SH-SY5Y (cell line): ENCODE results near the gene BLOC1S5.

ENCODE experiments used
- GATA2 ChIP-seq: IDR thresholded peaks from 2 replicates; pipeline ENCODE4 v1.6.1; 2011; ENCODE audit warnings: mild to moderate bottlenecking, low read depth, low read length
- GATA3 ChIP-seq: IDR thresholded peaks from 2 replicates; pipeline ENCODE4 v1.6.1; 2011; ENCODE audit warnings: low read depth, mild to moderate bottlenecking, low read length, moderate library complexity

BLOC1S5 gene

DNA sequence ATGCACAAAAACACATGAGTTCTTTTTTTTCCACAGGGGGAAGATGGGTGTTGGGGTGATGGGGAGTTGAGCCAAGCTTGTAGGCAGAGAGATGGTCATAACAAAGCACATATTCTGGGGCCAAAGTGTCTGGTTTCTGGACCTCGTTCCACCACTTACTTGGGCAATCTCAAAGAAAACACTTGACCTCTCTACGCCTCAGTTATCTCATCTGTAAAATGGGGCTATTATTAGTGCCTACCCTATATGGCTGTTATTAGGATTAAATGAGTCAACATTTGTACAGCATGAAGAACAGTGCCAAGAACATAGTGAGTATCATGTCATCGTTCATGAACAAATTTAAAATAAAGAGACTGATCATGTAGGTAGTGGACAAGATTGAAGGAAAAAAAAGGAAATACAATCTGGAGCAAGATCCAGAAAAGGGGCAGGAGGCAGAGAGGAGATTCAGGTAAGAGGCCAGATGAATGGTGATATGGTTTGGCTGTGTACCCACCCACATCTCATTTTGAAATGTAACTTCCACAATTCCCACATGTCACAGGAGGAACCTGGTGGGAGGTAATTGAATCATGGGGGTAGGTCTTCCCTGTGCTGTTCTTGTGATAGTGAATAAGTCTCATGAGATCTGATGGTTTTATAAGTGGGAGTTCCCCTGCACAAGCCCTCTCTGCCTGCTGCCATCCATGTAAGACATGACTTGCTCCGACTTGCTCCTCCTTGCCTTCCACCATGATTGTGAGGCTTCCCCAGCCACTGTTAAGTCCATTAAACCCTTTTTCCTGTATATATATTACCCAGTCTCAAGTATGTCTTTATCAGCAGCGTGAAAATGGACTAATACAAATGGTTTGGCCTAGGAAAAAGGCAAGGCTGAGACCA, 23.9 kb upstream of the BLOC1S5 start:
- no peak for TF ChIP-seq GATA3

DNA sequence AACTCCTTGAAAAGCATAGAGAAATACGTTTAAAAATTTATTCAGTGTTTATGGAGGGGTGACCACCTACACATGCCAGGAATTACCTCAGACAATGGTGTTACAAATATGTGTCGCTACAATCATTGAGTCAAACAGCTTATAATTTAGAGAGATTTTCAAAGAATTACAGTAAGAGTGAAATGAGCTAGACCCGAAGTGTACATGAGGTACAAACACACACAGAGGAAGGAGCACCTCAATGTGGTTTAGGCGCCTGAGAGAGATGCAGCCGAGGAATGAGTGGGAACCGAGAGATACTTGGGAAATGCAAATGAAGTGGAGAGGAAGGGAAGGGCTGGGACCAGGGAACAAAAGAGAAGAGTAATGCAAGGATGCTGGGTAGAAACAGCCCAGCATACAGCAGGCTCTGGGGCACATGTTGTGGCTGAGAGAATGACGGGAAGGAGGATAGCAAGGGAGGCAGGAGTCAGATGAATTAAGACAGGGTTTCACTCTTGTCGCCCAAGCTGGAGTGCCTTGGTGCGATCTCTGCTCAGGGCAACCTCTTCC, 22.6 kb upstream of the BLOC1S5 start:
- no peak for TF ChIP-seq GATA3
- no peak for TF ChIP-seq GATA2

DNA sequence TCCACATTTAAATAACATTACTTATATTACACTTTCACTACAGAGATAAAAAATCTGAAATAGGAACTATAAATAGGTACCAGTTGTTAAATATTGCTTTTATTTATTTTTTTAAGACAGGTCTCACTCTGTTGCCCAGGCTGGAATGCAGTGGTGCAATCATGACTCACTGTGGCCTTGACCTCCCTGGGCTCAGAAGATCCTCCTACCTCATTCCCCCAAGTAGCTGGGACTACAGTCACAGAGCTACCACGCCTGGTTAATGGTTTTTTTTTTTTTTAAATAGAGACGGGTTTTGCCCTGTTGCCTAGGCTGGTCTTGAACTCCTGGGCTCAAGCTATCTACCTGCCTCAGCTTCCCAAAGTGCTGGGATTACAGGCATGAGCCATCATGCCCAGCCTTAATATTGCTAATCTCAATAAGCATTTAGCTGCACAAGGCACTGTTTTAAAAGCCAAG, 20.9 kb upstream of the BLOC1S5 start:
- TF ChIP-seq GATA3 (no peak), GATA2 (no peak)

DNA sequence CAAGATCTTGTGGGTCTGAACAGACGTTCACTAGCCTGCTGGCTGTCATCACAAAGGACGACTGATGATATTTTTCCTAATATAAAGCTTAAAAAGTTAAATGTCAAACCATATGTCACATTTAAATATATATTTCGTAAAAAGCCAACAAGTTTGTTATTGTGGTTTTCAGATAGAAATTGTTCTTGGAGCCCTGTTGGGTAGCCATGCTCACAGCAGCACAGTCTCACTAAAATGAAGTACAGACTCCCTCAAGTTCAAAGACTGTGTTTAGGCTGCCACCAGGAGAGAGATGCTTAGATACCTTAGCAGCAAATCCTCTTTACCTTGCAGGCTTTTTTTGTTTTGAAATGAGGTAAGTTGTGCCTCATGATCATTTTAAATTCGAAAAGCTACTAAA, 20.4 kb upstream of the BLOC1S5 start:
- TF ChIP-seq GATA2 (no peak), GATA3 (no peak)

DNA sequence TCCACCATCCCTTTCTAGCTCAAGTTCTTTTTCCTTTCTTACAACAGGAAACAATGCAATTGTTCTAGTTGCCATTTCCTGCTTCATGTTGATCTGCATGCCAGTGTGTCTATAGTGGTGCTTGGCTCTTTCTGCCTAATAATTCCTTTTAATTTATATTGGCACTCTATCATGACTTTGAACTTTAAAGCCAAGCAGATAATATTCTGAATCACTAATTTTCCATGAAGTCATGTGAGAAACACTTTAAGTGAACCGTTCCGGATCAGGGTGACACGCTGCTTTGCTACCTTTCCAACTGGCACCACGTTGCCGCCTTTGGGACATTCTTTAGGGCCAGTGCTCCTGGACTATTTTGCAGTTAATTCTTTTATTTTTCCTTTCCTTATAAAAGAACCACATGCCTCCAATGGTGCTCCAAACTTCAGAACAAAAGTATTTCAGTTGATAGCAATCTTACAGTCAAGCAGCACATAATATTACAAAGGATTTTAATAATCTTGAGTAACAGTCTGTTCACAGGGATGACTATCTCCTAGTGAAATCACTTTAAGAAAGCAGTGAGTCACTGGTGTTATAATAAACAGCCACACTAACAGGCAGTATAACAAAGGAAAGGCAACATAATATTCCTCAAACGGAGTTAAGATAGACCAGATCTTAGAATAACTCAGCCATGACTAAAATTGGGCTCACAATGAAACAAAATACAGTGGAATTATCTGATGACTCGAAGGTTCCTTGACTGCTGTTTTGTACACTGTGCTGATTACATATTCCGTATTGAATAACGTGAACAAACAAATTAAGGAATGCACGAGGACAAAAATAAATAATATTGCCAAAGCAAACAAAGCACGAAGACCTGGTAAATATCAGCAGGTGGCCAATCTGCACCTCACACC, 19.0 kb upstream of the BLOC1S5 start:
- no peak for TF ChIP-seq GATA3
- TF ChIP-seq GATA2, result no peak

DNA sequence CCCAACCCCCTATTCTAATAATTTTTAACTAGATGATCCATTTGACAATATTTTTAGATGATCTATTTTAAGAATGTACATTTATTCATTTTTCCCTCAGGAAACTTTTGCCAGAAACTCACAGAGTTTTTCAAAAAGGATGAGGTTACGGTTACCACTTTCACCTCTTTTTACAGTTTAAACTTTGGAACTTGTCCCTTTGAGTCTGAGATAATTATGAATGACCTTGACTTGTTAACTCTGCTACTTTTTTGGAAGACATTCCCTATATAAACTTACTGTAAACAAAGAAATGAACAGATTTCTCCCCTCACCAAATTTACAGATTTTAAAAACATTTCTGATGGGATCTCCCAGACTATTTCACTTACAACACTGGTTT, 18.4 kb upstream of the BLOC1S5 start:
- TF ChIP-seq GATA3 (no peak), GATA2 (no peak)

DNA sequence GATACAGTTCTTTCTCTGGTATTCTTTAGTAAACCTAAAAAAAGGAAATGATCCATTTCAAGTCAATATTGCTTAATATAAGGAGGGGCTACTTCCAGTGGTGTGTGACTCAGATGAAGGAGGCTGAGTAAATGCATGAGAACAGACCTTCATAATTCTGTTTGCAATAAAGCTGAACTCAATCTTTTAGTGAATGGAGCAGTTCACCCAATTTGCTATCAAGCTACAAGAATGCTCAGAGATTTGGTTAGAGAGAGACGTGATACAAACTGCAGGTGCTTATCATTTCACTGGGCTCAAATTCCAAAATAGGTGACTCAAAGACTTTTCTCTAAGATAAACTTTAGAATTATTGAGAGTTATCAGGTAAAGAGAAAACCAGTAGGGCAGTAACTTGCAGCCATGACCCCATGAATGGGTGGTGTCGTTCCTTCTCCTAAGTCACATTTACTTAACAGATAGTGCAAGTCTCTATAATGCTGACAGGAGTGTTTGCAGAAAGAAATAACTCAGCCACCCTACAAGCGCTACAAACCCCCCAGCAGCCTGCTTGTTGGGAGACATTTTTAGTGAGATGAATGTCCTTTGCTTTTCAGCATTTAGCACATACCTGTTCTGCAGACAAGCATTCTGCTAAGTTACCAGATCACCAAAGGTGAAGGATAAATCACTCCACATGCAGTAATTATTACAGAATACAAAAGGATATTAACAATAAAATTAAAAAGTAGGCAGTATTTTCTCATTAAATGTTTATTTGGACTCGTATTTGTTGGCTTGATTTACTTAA, 16.4 kb upstream of the BLOC1S5 start:
- TF ChIP-seq GATA3 (no peak), GATA2 (no peak)

DNA sequence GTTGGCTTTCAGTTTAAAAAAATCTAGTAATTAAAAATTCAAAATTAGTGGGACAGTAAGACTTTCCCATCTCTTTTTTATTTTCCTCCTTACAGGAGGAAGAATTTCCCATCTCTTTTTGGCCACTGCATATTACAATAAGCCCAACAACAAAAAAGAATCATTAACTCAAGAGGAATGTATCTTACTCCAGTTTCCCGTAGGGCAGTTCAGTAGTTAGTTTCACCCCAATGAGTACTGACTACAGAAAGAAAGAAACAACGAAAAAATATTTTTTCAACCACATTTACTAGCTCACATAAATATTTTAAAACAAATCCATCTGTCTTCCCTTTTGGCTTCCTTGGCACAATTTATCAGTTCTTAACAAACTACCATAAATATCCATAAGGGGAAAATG, 14.9 kb upstream of the BLOC1S5 start:
- TF ChIP-seq GATA2, result no peak
- no peak for TF ChIP-seq GATA3

DNA sequence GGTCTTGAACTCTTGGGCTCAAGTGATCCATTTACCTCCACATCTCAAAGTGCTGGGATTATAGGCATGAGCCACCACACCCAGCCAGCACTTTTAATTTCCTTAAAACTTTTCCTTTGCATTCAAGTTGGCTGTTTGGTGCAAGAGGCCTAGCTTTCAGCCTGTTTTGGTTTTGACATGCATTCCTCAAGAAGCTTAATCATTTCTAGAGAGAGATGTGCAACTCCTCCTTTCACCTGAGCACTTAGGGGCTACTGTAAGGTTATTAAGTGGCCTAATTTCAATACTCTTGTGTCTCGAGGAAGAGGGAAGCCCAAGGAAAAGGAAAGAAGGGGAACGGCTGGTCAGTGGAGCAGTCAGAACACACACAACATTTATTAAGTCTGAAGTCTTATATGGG, 13.8 kb upstream of the BLOC1S5 start:
- TF ChIP-seq GATA3, result no peak

DNA sequence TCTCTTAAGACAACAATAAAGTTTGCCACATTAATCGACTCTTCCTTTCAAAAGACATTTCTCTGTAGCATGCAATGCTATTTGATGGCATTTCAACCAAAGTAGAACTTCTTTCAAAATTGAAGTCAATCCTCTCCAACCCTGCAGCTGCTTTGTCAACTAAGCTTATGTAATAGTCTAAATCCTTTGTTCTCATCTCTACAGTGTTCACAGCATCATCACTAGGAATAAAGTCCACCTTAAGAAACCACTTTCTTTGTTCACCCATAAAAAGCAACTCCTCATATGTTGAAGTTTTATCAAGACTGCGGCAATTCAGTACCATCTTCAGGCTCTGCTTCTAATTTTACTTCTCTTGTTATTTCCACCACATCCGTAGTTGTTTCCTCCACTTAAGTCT, 11.5 kb upstream of the BLOC1S5 start:
- no peak for TF ChIP-seq GATA2
- no peak for TF ChIP-seq GATA3

DNA sequence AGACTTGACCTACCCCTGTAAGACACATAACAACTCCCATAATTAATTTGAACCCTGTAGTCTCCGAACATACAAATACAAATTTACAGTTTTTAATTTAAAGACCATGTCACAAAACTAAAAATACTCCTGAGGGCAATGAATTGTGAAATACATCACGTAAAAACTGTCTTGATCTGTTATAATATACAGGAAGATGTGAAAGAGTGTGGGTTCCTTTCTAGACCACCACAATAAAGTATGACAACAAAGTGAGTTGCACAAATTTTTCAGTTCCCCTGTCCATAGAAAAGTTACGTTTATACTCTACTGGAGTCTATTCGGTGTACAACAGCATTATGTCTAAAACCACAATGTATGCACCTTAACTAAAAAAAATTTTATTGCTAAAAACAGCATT, 11.0 kb upstream of the BLOC1S5 start:
- TF ChIP-seq GATA3 (no peak), GATA2 (no peak)

DNA sequence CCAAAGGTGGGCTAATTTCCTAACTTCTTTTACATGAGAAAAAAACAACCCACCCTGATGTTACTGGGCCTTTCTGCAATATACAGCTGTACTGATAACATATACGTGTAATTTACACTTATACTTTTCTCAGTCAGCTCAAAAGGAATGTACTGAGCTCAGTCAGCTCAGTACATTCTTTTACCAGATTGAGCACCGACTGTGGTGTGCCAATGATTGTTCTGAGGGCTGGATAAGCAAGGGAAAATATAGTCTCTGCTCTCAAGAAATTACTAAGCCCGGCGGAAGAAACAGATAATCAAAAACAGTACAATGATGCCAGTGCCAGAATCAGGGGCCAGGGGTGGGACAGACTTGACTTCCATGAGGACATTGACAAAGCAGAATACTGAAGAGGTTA, 10.0 kb upstream of the BLOC1S5 start:
- no peak for TF ChIP-seq GATA3
- TF ChIP-seq GATA2, result no peak

DNA sequence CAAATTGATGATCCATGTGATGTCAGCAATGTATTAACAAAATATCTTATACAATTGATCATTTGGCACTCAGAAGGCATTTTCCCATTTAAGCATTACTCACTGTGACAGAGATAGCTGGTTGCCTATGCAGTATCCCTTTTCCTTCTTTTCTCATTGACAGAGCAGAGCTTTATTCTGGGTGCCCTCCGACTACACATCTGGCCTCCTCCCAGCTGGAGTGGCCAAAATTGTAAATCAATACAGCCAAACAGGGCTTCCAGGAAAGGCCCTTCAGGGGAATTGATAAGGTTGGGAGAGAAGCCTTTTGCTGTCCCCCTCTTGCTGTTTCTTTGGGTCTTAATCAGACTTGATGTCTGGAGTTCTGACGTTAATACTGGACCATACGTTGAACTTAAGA, 9.6 kb upstream of the BLOC1S5 start:
- TF ChIP-seq GATA2, result no peak
- no peak for TF ChIP-seq GATA3

DNA sequence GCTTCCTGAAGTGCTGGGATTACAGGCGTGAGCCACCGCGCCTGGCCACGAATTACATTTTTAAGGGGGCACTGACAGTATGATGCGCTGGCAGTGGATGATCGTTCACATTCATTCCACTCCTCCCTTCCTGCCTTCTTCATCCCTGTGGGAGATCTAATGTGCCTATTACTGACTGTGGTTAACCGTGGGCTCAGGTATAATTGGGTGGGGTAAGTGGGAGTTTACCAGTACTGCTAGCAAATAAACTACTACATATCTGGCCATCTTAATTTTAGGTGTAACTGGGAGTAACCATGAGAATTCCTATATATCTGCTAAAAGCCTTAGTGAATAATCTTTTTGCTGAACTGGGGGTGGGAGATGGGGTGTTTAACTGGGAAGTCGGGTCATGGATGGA, 6.5 kb upstream of the BLOC1S5 start:
- no peak for TF ChIP-seq GATA2
- no peak for TF ChIP-seq GATA3

DNA sequence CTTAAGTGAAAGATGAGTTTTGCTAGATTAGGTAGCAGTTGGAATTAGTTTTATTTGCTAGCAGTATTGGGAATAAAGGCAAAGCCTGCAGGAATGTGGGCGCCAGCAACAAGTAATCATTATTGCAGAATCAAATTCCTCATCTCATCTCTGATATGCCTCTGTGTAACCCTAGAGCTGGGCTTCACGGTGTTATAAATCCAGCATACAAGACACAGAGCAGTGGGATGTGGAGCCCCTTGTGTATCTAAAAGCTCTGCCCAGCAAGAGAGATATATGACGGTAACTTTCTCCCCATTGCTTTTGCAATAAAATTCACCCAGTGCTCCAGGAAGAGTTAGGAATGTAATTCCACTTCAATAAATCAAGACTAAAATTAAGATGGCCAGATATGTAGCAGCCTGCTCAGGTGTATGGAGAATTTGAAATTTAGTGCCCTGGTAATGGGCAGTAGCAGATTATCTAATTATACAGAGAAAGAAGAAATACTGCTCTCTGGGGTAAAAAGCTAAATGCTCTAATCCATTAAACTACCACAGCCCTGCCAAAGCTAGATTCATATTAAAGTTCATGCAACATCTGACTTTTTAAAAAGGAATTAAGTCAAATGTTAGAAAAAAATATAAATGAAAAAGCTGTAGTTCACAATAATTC, 5.6 kb upstream of the BLOC1S5 start:
- TF ChIP-seq GATA3 (no peak), GATA2 (no peak)
